Measurements from ENCODE around the gene KAT8. TPM values are rescaled to one million over a fixed set of nuclear protein-coding genes. Genes with fewer than 3 reads are reported as not detected.

Gene KAT8
- total RNA-seq, 1 donor from 2014 or later = 79.1 TPM

GRCh38 chr16:31087971-31088370 is 29.5 kb upstream of the KAT8 start:
- intact Hi-C loops (cut with DNase I) = no loop called here
- H3K27ac ChIP-seq = no peak overlapping the region
- H3K4me3 ChIP-seq = no peak overlapping the region
- DNase-seq = no peak
- H3K9me3 ChIP-seq = no peaks in the 10 kb centered on the region
- H3K4me1 ChIP-seq = peaks cover under 1% of the 10 kb centered on the region
- ATAC-seq = no peak
- peaks cover 61% of the 10 kb centered on the region for H3K36me3 ChIP-seq
- no peak for TF ChIP-seq CTCF (IDR thresholded peaks at IDR 0.05)
- no peaks in the 10 kb centered on the region for H3K27me3 ChIP-seq (ENCODE audit: low read depth)

GRCh38 chr16:31088459-31089183 is 28.8 kb upstream of the KAT8 start, which contains the start of gene PRSS53:
Gene PRSS53, minus strand, starts transcription at chr16:31088943. Its CDS starts 134 bp downstream, at chr16:31088809.
- peaks cover 7% of the 10 kb centered on the region for H3K4me1 ChIP-seq
- TF ChIP-seq CTCF (IDR thresholded peaks at IDR 0.05) = no peak
- no peak for DNase-seq
- peaks cover 55% of the 10 kb centered on the region for H3K36me3 ChIP-seq
- no peaks in the 10 kb centered on the region for H3K27me3 ChIP-seq (ENCODE audit: low read depth)
- H3K4me3 ChIP-seq = no peak within 1 kb of the TSS
- intact Hi-C loops (cut with DNase I) = no loop called here
- ATAC-seq = no peak
- no peaks in the 10 kb centered on the region for H3K9me3 ChIP-seq
- H3K27ac ChIP-seq = no peak within 1 kb of the TSS

- no peaks in the 10 kb centered on the region for H3K9me3 ChIP-seq
- no peak for TF ChIP-seq CTCF (IDR thresholded peaks at IDR 0.05)
- H3K4me1 ChIP-seq = peaks cover 11% of the 10 kb centered on the region
- peaks cover 49% of the 10 kb centered on the region for H3K36me3 ChIP-seq
- no peaks in the 10 kb centered on the region for H3K27me3 ChIP-seq (ENCODE audit: low read depth)
- ATAC-seq (no peak), DNase-seq (no peak)
- H3K4me3 ChIP-seq = no peak overlapping the region
- H3K27ac ChIP-seq = no peak overlapping the region
- intact Hi-C loops (cut with DNase I) = no loop called here
Observed at GRCh38 chr16:31089199-31089598, 28.3 kb upstream of the KAT8 start.

- H3K36me3 ChIP-seq = peaks cover 36% of the 10 kb centered on the region
- H3K27me3 ChIP-seq (ENCODE audit: low read depth) = no peaks in the 10 kb centered on the region
- no peak for TF ChIP-seq CTCF (IDR thresholded peaks at IDR 0.05)
- no peak for ATAC-seq
- H3K9me3 ChIP-seq = no peaks in the 10 kb centered on the region
- H3K27ac ChIP-seq = no peak overlapping the region
- intact Hi-C loops (cut with DNase I) = no loop called here
- no peak for DNase-seq
- H3K4me1 ChIP-seq = peaks cover 18% of the 10 kb centered on the region
- H3K4me3 ChIP-seq = no peak overlapping the region
Observed at GRCh38 chr16:31090540-31090939, 26.9 kb upstream of the KAT8 start.

- ATAC-seq (no peak), DNase-seq (no peak)
- Histone ChIP-seq H3K27me3 (ENCODE audit: low read depth) (no peaks in the 10 kb centered on the region), H3K9me3 (no peaks in the 10 kb centered on the region), H3K36me3 (peaks cover 31% of the 10 kb centered on the region), H3K27ac (no peak overlapping the region), H3K4me3 (no peak overlapping the region), H3K4me1 (peaks cover 25% of the 10 kb centered on the region)
- no peak for TF ChIP-seq CTCF (IDR thresholded peaks at IDR 0.05)
- intact Hi-C loops (cut with DNase I) = no loop called here
Observed at GRCh38 chr16:31092330-31092729, 25.1 kb upstream of the KAT8 start.
